Fibroblast of skin of scalp (primary cell): ENCODE data around the gene COL4A1.

Experiments used
- DNase-seq: peaks from one replicate; pipeline ENCODE4 v3.0.0-alpha.2; 2013

COL4A1 gene

GRCh38 chr13:110216398-110217041 is 90.4 kb downstream of the COL4A1 start:
- peak; percentile 71 for DNase-seq

GRCh38 chr13:110216006-110216397 is 91.0 kb downstream of the COL4A1 start:
- DNase-seq = no peak

- DNase-seq = no peak
These were observed 91.4 kb downstream of the COL4A1 start for GRCh38 chr13:110215606-110216005.

GRCh38 chr13:110214637-110215036 is 92.3 kb downstream of the COL4A1 start:
- no peak for DNase-seq

- no peak for DNase-seq
These were observed 93.4 kb downstream of the COL4A1 start for GRCh38 chr13:110213461-110214074.

DNA sequence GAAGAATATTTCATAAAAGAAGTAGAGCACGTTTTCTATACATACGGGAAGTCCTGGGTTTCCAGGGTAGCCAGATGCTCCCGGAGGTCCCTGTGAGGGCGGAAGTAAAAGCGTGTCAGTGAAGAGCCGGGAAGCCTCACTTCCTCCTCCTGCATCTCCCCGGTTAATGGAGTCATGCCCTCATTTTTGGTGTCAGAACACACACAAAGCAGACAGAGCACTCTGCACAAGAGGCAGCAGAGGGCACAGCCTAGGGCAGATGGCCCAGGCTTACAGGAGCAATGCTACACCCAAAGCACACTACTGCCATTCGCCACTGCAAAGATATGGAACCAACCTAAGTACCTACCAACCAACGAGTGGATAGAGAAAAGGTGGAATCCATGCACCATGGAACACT is 94.4 kb downstream of the COL4A1 start:
- DNase-seq = no peak

- DNase-seq = no peak
These were observed 95.2 kb downstream of the COL4A1 start for GRCh38 chr13:110211735-110212134.

DNA sequence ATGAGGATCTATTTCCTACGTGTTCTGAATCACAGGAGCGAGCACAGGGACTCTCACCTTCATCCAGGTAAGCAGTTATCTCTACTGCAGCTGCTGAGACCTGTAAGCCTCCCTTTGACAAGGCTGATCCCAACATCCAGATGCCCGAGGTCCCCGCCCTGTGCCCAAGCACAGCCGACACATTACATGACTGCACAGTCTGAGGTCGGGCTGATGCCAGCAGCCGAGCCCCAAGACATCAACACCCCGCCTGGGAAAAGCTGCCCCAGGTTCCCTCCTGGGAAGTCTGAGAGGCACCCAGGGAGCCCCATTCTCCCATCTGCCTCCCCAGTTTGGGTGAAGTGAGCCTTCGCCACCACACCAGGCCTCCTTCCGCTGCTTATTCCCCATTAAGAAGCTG is 95.9 kb downstream of the COL4A1 start:
- DNase-seq = no peak

- no peak for DNase-seq
These were observed 96.4 kb downstream of the COL4A1 start for GRCh38 chr13:110210604-110210985.

DNA sequence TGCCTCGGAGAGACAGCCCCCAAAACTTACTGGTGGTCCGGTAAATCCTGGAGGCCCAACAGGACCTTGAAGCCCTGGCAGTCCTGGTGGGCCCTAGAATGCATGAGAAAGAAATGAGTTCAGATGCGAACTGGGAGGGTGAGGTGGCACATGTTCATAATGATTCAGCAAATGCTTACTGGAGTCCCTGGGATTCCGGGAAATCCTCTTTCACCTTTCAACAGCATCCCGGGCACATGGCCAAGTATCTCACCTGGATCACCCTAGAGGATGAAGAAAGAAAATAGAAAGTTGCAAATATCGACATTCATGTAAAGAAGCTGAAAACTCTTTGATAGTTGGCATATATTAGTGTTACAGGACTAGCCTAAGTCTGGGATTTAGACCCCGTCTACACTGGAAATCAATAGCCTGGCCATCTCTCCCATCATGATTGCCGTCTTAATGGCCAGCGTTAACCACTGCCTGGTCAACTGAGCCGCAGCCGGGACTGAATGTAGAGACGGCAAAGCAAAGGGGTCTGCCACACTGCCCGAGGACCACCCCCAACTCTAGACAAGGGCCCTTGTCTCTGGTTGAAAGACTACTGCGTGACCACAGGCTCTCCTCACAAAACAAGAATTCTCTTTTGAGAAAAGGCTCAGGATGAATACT is 96.9 kb downstream of the COL4A1 start:
- DNase-seq = no peak

GRCh38 chr13:110208116-110208515 is 98.8 kb downstream of the COL4A1 start:
- DNase-seq = no peak

- DNase-seq = no peak
These were observed 100.0 kb downstream of the COL4A1 start for GRCh38 chr13:110206996-110207395.

DNA sequence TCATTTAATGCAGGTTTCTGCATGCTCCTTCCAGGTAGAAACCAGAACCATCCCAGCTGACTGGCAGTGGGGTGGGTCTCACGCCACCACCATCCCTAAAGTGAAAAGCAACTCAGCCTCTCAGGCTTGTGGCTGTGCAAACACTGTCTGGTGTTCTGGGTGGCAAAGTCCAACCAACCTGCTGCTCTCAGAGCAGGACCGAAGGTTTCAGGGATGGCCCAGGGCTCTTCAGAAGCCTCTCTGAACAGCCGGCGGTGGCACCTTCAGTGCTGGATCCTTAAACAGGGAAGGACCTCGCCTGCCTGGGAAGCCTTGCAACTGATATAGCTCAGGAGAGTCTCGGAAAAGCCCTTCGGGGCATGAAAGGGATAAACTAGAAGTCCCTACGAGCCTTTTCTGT is 100.8 kb downstream of the COL4A1 start:
- no peak for DNase-seq

DNA sequence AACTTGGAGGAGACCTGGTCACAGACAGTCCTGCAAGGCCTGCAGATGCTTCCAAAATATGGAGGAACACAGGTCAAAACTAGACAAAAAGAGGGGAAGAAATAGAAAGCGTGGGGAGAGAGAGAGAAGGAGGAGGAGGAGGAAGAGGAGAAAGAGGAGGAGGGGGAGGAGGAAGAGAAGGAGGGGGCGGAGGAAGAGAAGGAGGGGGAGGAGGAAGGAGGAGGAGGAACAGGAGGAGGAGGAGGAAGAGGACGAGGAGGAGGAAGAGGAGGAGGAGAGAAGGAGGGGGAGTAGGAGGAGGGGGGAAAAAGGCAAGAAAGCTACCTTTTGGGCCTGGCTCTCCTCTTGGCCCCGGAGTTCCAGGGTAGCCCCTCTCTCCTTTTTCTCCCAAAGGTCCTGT is 105.8 kb downstream of the COL4A1 start:
- no peak for DNase-seq

DNA sequence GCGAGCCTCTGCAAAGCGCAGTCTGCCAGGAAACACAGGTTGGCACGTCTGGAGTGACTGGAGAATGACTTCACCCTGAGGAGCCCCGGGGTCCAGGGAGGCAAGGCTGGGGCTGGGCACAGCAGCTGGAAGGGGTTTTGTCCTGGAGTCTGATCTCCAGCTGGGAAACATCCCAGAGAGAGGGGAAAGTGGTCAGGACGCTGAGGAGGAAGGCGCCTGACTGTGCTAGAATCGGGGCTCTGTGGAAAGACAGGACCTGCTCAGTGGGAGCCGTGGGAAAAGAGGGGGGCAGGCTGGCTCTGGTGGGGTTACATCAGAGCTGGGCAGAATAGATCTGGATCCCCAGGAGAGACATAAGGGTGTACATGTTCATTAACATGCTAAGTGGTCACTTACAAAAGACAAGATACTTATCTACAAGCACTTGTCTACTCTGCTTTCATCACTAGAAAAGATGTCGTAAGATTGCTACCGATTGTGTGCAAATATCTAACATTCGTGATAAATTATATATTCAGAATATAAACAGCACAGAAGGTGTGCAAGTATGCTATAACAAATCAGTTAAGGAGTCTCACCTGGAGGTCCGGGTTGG is 106.6 kb downstream of the COL4A1 start:
- no peak for DNase-seq

- no peak for DNase-seq
These were observed 107.7 kb downstream of the COL4A1 start for GRCh38 chr13:110199046-110199831.

DNA sequence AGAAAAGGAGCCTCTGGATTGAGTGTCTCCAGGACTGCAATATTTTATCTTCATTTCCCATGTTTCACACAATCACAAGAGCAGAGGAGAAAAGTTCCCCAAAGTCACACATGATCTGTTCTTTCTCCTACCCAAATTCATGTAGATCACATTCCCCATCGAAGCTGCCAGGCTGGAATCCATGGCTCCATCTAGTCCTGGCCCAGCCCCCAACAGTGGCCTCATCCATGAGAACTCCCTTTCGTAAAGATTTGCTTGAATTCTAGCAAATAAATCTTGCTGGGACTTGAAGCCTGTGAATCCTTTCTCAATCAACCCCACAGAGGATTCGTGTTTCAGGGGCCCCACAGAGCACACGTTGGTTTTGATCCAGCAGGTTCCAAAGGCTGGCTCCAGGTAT is 109.5 kb downstream of the COL4A1 start:
- no peak for DNase-seq

DNA sequence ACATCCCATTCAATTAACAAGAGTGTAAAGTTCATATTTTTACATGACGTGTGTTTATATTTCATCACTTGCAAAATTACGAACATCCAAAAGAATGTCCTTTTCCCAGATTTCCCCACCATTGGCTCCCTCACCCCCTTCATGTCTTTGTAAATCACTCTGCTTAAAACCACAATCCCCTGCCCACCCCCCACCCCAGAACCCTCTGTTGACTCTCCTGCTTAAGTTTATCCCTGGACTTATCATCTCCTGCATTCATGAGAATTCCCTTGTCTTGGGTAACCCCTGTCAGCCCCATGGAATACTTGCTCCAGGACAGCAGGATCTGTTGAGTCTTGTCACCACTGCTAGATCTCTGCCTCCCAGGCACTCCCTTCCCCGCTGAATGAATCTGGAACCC is 109.9 kb downstream of the COL4A1 start:
- peak; percentile 59 for DNase-seq

DNA sequence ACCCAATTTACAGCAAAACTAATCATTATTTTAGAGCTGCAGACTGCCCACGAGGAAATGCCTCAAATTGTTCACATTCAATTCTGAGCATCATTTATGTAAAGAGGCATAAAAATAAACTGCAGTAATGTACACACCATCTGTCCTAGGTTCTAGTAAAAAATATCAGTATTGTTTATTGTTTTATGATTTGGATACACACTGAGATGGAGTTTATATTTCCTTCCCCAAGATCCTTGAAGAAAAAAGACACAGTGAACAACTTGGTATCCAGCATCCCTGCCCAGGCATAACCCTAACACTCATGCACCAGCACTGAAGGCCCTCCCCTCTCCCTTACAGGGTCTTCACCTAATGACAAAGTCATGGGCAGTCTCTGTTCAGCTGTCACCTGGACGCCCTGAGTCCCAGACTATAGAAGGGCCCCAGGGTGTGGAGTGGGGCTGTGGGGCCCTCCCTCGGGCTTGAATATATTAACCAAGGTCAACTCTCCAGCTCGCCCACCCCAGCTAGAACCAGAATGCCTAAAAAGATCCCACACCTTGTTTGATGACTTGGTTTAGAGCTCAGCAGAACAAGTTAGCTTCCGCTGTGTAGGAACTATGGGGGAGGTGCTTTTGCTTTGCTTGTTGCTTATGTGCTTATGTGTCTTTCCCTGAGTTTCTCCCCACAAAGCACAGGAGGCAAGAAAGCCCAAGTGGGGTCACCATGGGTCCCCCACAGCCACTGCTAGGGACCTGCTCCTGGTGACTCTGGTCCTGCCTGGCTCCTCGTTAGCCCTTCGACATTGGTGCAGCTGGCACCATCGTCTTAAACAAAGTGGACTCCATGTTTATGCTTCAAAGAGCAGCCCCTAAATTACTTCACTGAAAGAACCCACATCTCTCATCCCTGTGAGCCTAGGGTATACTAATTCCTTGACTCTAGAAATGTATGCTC is 111.1 kb downstream of the COL4A1 start:
- DNase-seq = no peak

- DNase-seq = no peak
These were observed 112.5 kb downstream of the COL4A1 start for GRCh38 chr13:110194451-110194850.

- no peak for DNase-seq
These were observed 113.5 kb downstream of the COL4A1 start for GRCh38 chr13:110193491-110193890.

- no peak for DNase-seq
These were observed 114.5 kb downstream of the COL4A1 start for GRCh38 chr13:110192472-110192871.
